OCI-LY7 (cell line): ENCODE measurements around the gene DNAJB1. TPM values are rescaled to one million over a fixed set of nuclear protein-coding genes. Genes with fewer than 3 reads are reported as not detected.

Experiments used
- BruUV-seq: library from RNA; stranded (reverse); fragments of 400-500 nt; replicated peaks from 2 replicates; lab custom pipeline; 2021; lab: Mats Ljungman, UMichigan
- CTCF ChIA-PET: fragments of 300-600 bp; sonication (Branson Sonifier 250); formaldehyde crosslinking; loops from one replicate; lab custom pipeline; 2022; ENCODE audit warnings: antibody characterized with exemption; ENCODE audit not compliant: unreplicated experiment; lab: Charles Lee
- POLR2A ChIA-PET: fragments of 300-600 bp; sonication (Branson Sonifier 250); formaldehyde crosslinking; loops from one replicate; lab custom pipeline; 2022; ENCODE audit warnings: antibody characterized with exemption; lab: Charles Lee
- DNase-seq: peaks from one replicate; pipeline ENCODE4 v3.0.0-alpha.2; 2015; ENCODE audit warnings: low spot score
- H2AFZ ChIP-seq: fragments of 200-600 bp; sonication (generic), shearing (Covaris generic); 2 replicates; pipeline ENCODE4 v1.6.1; 2014; ENCODE audit warnings: mild to moderate bottlenecking, antibody characterized with exemption, low read length, moderate library complexity
- H3K27ac ChIP-seq: fragments of 200-600 bp; sonication (generic); 2 replicates; pipeline ENCODE4 v1.5.1; 2014; ENCODE audit warnings: mixed run types, low read depth, mild to moderate bottlenecking, moderate library complexity, low read length, inconsistent platforms; ENCODE audit not compliant: poor library complexity, severe bottlenecking
- H3K36me3 ChIP-seq: fragments of 200-600 bp; sonication (generic); 2 replicates; pipeline ENCODE4 v1.6.1; 2014; ENCODE audit warnings: mild to moderate bottlenecking, antibody characterized with exemption, low read length, moderate library complexity, mixed read lengths; ENCODE audit not compliant: insufficient read depth
- H3K4me1 ChIP-seq: fragments of 200-600 bp; sonication (generic); 2 replicates; pipeline ENCODE4 v1.5.1; 2014; ENCODE audit warnings: mild to moderate bottlenecking, low read length; ENCODE audit not compliant: insufficient read depth, poor library complexity, severe bottlenecking
- H3K4me2 ChIP-seq: fragments of 200-600 bp; sonication (generic); 2 replicates; pipeline ENCODE4 v1.6.1; 2014; ENCODE audit warnings: mild to moderate bottlenecking, low read length
- H3K4me3 ChIP-seq: fragments of 200-600 bp; sonication (generic); 2 replicates; pipeline ENCODE4 v1.5.1; 2014; ENCODE audit warnings: mild to moderate bottlenecking, low read depth, low read length; ENCODE audit not compliant: poor library complexity, severe bottlenecking
- H3K79me2 ChIP-seq: fragments of 200-600 bp; sonication (generic); 2 replicates; pipeline ENCODE4 v1.6.1; 2016; ENCODE audit warnings: low read depth, mild to moderate bottlenecking, low read length, moderate library complexity, mixed read lengths; ENCODE audit not compliant: insufficient read depth
- H3K9me2 ChIP-seq: fragments of 200-600 bp; sonication (generic); 2 replicates; pipeline ENCODE4 v1.6.1; 2016; ENCODE audit warnings: mild to moderate bottlenecking, low read length, mixed read lengths; ENCODE audit not compliant: insufficient read depth
- H3K9me3 ChIP-seq: fragments of 200-600 bp; sonication (generic); 2 replicates; pipeline ENCODE4 v1.6.1; 2014; ENCODE audit warnings: mild to moderate bottlenecking, mixed run types, low read length, mixed read lengths
- H4K20me1 ChIP-seq: fragments of 200-600 bp; sonication (generic); 2 replicates; pipeline ENCODE4 v1.6.1; 2014; ENCODE audit warnings: mild to moderate bottlenecking, antibody characterized with exemption, low read length, moderate library complexity, mixed read lengths; ENCODE audit not compliant: insufficient read depth
- EZH2phosphoT487 ChIP-seq: fragments of 200-600 bp; sonication (generic); IDR thresholded peaks from 2 replicates; pipeline ENCODE4 v1.6.1; 2018; ENCODE audit warnings: low read depth, borderline replicate concordance, mild to moderate bottlenecking, mixed run types, antibody characterized with exemption, low read length, moderate library complexity, mixed read lengths
- intact Hi-C: fragments of 100-400 bp; cut with micrococcal nuclease; formaldehyde crosslinking; loops from one replicate; pipeline ENCODE4 v1.10.0; 2022; ENCODE audit not compliant: unreplicated experiment
- total RNA-seq, 2 experiments: library from RNA; depleted of rRNA in 1 of 2; stranded (reverse); fragments of >200 nt in 1 of 2; shearing (Covaris generic) in 1 of 2; gene quantifications; 2 replicates each; pipeline ENCODE4 v1.2.3, GENCODE V29; 2014 to 2022
- TF ChIP-seq, protein P1 (sequence below): fragments of 200-600 bp; sonication (generic); conservative IDR thresholded peaks from 2 replicates; pipeline ENCODE4 v1.5.1; 2014; ENCODE audit warnings: mild to moderate bottlenecking, antibody characterized with exemption, low read length, moderate library complexity, mixed read lengths

The DNAJB1 gene
- total RNA-seq, 2 experiments from 2014 or later: 63.7 to 76.7 TPM

DNA sequence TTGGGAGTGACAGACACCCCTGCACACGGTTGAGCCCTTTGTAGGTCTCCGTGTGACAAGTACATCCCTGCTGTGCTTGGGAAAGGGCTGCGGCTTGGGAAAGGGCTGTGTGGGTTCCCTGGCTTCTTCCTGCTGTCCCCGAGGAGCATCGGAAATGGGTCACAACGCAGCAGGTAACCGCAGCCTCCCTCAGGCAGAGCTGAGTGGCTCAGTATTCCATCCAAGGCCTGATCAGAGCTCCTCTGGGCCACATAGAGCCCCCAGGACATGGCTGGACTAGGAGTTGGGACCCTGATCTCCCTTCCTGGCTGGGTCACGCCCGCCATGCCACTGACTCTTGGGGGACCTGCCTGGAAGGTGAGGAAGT, 27.5 kb upstream of the DNAJB1 start:
- no peak overlapping the region for H3K27ac ChIP-seq
- peaks cover 21% of the 10 kb centered on the region for H3K36me3 ChIP-seq
- no peaks in the 10 kb centered on the region for H3K9me3 ChIP-seq
- POLR2A ChIA-PET: interaction anchor here (0.6 to 0.7 kb wide), 3 partner anchors 17 to 719 kb away, joined by 3 read pairs; no protein-coding TSS in a partner anchor
- CTCF ChIA-PET: no interaction called here
- no TSS peak for BruUV-seq
- H3K4me2 ChIP-seq: no peak overlapping the region; the same call in 1 of the 2 replicates
- no peak overlapping the region for H3K4me3 ChIP-seq
- no peaks in the 10 kb centered on the region for H3K9me2 ChIP-seq
- no peak for DNase-seq
- intact Hi-C loops: no loop called here
- H4K20me1 ChIP-seq: no peaks in the 10 kb centered on the region
- no peak overlapping the region for H2AFZ ChIP-seq
- peaks cover 18% of the 10 kb centered on the region; the same call in 1 of the 2 replicates for H3K79me2 ChIP-seq
- TF ChIP-seq, protein P1, sequence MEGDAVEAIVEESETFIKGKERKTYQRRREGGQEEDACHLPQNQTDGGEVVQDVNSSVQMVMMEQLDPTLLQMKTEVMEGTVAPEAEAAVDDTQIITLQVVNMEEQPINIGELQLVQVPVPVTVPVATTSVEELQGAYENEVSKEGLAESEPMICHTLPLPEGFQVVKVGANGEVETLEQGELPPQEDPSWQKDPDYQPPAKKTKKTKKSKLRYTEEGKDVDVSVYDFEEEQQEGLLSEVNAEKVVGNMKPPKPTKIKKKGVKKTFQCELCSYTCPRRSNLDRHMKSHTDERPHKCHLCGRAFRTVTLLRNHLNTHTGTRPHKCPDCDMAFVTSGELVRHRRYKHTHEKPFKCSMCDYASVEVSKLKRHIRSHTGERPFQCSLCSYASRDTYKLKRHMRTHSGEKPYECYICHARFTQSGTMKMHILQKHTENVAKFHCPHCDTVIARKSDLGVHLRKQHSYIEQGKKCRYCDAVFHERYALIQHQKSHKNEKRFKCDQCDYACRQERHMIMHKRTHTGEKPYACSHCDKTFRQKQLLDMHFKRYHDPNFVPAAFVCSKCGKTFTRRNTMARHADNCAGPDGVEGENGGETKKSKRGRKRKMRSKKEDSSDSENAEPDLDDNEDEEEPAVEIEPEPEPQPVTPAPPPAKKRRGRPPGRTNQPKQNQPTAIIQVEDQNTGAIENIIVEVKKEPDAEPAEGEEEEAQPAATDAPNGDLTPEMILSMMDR: no peak
- no peak for TF ChIP-seq EZH2phosphoT487
- peaks cover 15% of the 10 kb centered on the region for H3K4me1 ChIP-seq

DNA sequence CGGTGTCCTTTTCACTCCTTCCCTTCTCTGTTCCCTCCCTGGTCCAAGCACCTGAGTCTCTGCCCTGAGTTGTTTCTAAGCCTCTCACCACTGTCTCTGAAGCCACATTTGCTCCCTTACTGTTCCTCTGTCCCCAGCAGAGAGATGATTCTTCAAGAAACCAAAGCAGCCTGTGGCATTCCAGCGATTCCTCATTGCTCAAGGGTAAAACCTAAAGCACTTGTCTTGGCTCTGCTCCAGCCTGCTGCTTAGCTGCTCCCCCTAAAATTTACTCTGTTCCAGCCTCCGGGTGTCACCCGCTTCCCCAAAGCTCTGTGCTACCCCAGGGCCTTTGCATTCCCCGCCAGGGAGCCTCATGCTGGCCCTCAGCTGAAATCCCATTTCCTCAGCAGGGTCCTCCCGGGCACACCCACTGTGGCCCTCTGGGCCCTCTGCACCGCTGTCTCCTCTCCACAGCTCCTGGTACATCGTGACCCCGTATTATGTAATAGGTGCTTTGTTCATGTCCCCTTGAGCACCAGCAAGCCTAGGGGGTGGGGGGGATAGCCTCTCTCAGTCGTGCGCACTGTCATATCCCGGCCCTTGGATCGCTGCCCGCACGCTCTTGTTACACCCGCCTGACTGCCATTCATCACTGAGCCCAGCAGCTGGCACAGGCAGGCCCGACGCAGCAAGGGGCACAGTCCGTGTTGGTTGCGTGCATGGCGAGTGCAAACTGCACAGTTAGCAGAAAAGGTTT, 26.9 kb upstream of the DNAJB1 start:
- H3K9me3 ChIP-seq: no peaks in the 10 kb centered on the region
- no peaks in the 10 kb centered on the region for H4K20me1 ChIP-seq
- H3K9me2 ChIP-seq: no peaks in the 10 kb centered on the region
- H3K4me3 ChIP-seq: no peak overlapping the region
- H2AFZ ChIP-seq: no peak overlapping the region
- DNase-seq: no peak
- TF ChIP-seq, protein P1: no peak
- TF ChIP-seq EZH2phosphoT487: no peak
- BruUV-seq: no TSS peak
- CTCF ChIA-PET: no interaction called here
- no peak overlapping the region for H3K4me2 ChIP-seq
- no peak overlapping the region for H3K27ac ChIP-seq
- peaks cover 16% of the 10 kb centered on the region for H3K36me3 ChIP-seq
- POLR2A ChIA-PET: interaction anchor here (0.6 to 0.7 kb wide), 2 partner anchors 17 to 719 kb away, joined by 3 read pairs; no protein-coding TSS in a partner anchor
- peaks cover 18% of the 10 kb centered on the region; the same call in 1 of the 2 replicates for H3K79me2 ChIP-seq
- intact Hi-C loops: no loop called here
- peaks cover 9% of the 10 kb centered on the region for H3K4me1 ChIP-seq

DNA sequence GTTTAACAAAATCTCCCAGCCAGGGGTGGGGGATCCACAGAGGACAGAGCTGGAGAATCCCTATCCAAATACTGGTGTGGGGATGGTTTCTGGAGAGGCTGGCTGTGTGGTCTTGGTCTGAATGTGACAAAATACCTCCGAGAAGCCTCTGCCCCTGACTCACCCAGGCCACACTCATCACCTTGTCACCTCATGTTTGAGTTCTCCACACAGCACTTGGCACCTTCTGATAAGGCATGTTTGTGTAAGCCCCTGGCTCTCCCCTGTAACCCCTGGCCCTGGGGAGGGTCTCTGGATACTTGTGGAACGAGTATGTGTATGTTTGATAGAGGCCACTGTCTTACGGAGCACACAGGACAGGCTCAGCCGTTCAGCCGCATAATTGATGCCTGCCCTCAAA, 25.9 kb upstream of the DNAJB1 start:
- H3K4me2 ChIP-seq: no peak overlapping the region

More for the DNA sequence above, 25.9 kb upstream of the DNAJB1 start:
- Histone ChIP-seq H3K9me3 (no peaks in the 10 kb centered on the region), H3K27ac (no peak overlapping the region), H3K4me3 (no peak overlapping the region), H3K36me3 (peaks cover 18% of the 10 kb centered on the region), H3K4me1 (peaks cover 6% of the 10 kb centered on the region), H3K79me2 (peaks cover 23% of the 10 kb centered on the region; the same call in 1 of the 2 replicates), H3K9me2 (no peaks in the 10 kb centered on the region), H2AFZ (no peak overlapping the region), H4K20me1 (no peaks in the 10 kb centered on the region)
- TF ChIP-seq, protein P1: no peak
- no peak for TF ChIP-seq EZH2phosphoT487
- BruUV-seq: no TSS peak
- POLR2A ChIA-PET: no interaction called here
- intact Hi-C loops: no loop called here
- no peak for DNase-seq
- CTCF ChIA-PET: no interaction called here
